Keratinocyte (primary cell): Measurements from ENCODE around the gene INPP4B.

Experiments used
- EZH2 ChIP-seq: IDR thresholded peaks from one replicate; pipeline ENCODE4 v1.6.1; 2012; ENCODE audit warnings: inconsistent platforms, mild to moderate bottlenecking, low read length, moderate library complexity
- TF ChIP-seq, protein P1 (sequence below), 3 experiments: IDR thresholded peaks in 1 of 3; conservative IDR thresholded peaks in 1 of 3; optimal IDR thresholded peaks in 1 of 3; 2 replicates in 2 of 3; 3 replicates in 1 of 3; pipeline versions ENCODE3 to v1.5.1; 2011; ENCODE audit warnings: low read length in 3 of 3, mild to moderate bottlenecking in 3 of 3, moderate library complexity in 2 of 3, control low read depth in 1 of 3, inconsistent platforms in 1 of 3; ENCODE audit not compliant: insufficient read depth in 2 of 3; ENCODE audit errors: extremely low read depth in 1 of 3

DNA sequence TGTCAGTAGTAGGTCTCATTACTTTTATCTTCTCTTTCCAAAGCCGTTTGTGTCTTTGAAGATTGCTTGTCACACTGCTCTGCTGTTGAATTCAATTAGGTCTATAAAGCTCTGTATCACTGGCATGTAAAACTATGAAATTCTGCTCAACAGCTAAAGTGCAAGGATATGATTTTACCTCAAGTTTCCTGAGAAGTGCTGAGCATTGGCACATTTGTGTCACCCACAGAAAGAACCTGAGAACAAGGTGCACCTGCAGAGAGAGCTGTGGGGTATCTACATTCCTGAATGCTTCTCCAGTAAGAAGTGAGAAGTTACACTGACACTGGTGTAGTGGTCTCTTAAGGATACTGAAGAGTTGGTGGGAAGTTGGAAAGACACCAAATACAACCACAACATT, 274.0 kb downstream of the INPP4B start:
- TF ChIP-seq EZH2 = no peak
- TF ChIP-seq, protein P1, sequence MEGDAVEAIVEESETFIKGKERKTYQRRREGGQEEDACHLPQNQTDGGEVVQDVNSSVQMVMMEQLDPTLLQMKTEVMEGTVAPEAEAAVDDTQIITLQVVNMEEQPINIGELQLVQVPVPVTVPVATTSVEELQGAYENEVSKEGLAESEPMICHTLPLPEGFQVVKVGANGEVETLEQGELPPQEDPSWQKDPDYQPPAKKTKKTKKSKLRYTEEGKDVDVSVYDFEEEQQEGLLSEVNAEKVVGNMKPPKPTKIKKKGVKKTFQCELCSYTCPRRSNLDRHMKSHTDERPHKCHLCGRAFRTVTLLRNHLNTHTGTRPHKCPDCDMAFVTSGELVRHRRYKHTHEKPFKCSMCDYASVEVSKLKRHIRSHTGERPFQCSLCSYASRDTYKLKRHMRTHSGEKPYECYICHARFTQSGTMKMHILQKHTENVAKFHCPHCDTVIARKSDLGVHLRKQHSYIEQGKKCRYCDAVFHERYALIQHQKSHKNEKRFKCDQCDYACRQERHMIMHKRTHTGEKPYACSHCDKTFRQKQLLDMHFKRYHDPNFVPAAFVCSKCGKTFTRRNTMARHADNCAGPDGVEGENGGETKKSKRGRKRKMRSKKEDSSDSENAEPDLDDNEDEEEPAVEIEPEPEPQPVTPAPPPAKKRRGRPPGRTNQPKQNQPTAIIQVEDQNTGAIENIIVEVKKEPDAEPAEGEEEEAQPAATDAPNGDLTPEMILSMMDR (optimal IDR thresholded peaks at IDR 0.05 in 1 of 3, IDR thresholded peaks at IDR 0.05 in 1 of 3, conservative IDR thresholded peaks at IDR 0.05 in 1 of 3; ENCODE audit: extremely low read depth in 1 of 3, insufficient read depth in 2 of 3, low read length in 3 of 3) = no peak
